Neural progenitor cell (in vitro differentiated cells): Measurements from ENCODE around the gene PPIL1. TPM values are rescaled to one million over a fixed set of nuclear protein-coding genes. Genes with fewer than 3 reads are reported as not detected.

Experiments used
- DNase-seq: peaks from one replicate; pipeline ENCODE4 v3.0.0-alpha.2; 2016; ENCODE audit warnings: low spot score
- H2AFZ ChIP-seq: fragments of 200-600 bp; sonication (generic); replicated peaks from 2 replicates; pipeline ENCODE4 v1.6.1; 2016; ENCODE audit warnings: antibody characterized with exemption
- H3F3A ChIP-seq: fragments of 200-600 bp; sonication (generic); 2 replicates; pipeline ENCODE4 v1.6.1; 2016; ENCODE audit warnings: antibody characterized with exemption, low read depth
- H3K27ac ChIP-seq: fragments of 200-600 bp; sonication (generic); 2 replicates; pipeline ENCODE4 v1.5.1; 2016; ENCODE audit warnings: mild to moderate bottlenecking
- H3K27me3 ChIP-seq: fragments of 200-600 bp; sonication (generic); 2 replicates; pipeline ENCODE4 v1.6.1; 2016; ENCODE audit warnings: mild to moderate bottlenecking, moderate library complexity
- H3K36me3 ChIP-seq: fragments of 200-600 bp; sonication (generic); 2 replicates; pipeline ENCODE4 v1.5.1; 2016
- H3K4me1 ChIP-seq: fragments of 200-600 bp; sonication (generic); 2 replicates; pipeline ENCODE4 v1.6.1; 2016; ENCODE audit warnings: mixed run types
- H3K4me2 ChIP-seq: fragments of 200-600 bp; sonication (generic); 2 replicates; pipeline ENCODE4 v1.6.1; 2016
- H3K4me3 ChIP-seq: fragments of 200-600 bp; sonication (generic); 2 replicates; pipeline ENCODE4 v1.5.1; 2016
- H3K79me2 ChIP-seq: fragments of 200-600 bp; sonication (generic); 2 replicates; pipeline ENCODE4 v1.6.1; 2016; ENCODE audit warnings: low read depth
- H3K9ac ChIP-seq: fragments of 200-600 bp; sonication (generic); 2 replicates; pipeline ENCODE4 v1.6.1; 2016
- H3K9me3 ChIP-seq: fragments of 200-600 bp; sonication (generic); 2 replicates; pipeline ENCODE4 v1.5.1; 2016; ENCODE audit warnings: low read depth
- H4K20me1 ChIP-seq: fragments of 200-600 bp; sonication (generic); 2 replicates; pipeline ENCODE4 v1.6.1; 2016; ENCODE audit warnings: low read depth
- H3K27ac Mint-ChIP-seq: 3 replicates; pipeline ENCODE4 v1.8.0; 2021; ENCODE audit warnings: mixed read lengths
- H3K27me3 Mint-ChIP-seq: 2 replicates; pipeline ENCODE4 v1.8.0; 2022; ENCODE audit warnings: low read depth, mild to moderate bottlenecking, inconsistent platforms, moderate library complexity, mixed read lengths; ENCODE audit not compliant: insufficient read depth
- H3K36me3 Mint-ChIP-seq: 3 replicates; pipeline ENCODE4 v1.8.0; 2021; ENCODE audit warnings: mixed read lengths
- H3K4me1 Mint-ChIP-seq: 3 replicates; pipeline ENCODE4 v1.8.0; 2021; ENCODE audit warnings: mixed read lengths
- H3K4me3 Mint-ChIP-seq: 3 replicates; pipeline ENCODE4 v1.8.0; 2021; ENCODE audit warnings: mild to moderate bottlenecking, moderate library complexity, mixed read lengths
- H3K9me3 Mint-ChIP-seq: 3 replicates; pipeline ENCODE4 v1.8.0; 2020; ENCODE audit warnings: mixed read lengths
- CTCF ChIP-seq: fragments of 200-600 bp; sonication (generic); IDR thresholded peaks from 2 replicates; pipeline ENCODE4 v1.5.1; 2017; ENCODE audit warnings: antibody characterized with exemption, mild to moderate bottlenecking
- EZH2 ChIP-seq: fragments of 200-600 bp; sonication (generic); IDR thresholded peaks from 2 replicates; pipeline ENCODE4 v1.6.1; 2017; ENCODE audit warnings: antibody characterized with exemption, mild to moderate bottlenecking, moderate library complexity
- EZH2phosphoT487 ChIP-seq: fragments of 200-600 bp; sonication (generic); IDR thresholded peaks from 2 replicates; pipeline ENCODE4 v1.6.1; 2017; ENCODE audit warnings: antibody characterized with exemption
- total RNA-seq: library from RNA; depleted of rRNA; stranded (reverse); fragments of >200 nt; gene quantifications from 2 replicates; pipeline ENCODE4 v1.2.3, GENCODE V29; 2015; ENCODE audit warnings: low replicate concordance

The PPIL1 gene
- total RNA-seq, 1 donor from 2014 or later = 93.1 TPM

- peak; percentile 91 for DNase-seq
- TF ChIP-seq CTCF = no peak
- no peak for TF ChIP-seq EZH2
- TF ChIP-seq EZH2phosphoT487 = no peak
- Mint-ChIP-seq H3K4me1 (peaks cover 41% of the 10 kb centered on the region), H3K27ac (peak overlapping the region; percentile 58), H3K4me3 (peak overlapping the region; percentile 81), H3K9me3 (no peaks in the 10 kb centered on the region), H3K27me3 (peaks cover 15% of the 10 kb centered on the region), H3K36me3 (peaks cover 2% of the 10 kb centered on the region)
- H3K4me1 ChIP-seq = peaks cover 11% of the 10 kb centered on the region
- no peak overlapping the region for H3K27ac ChIP-seq
- H3K27me3 ChIP-seq = peaks cover 12% of the 10 kb centered on the region
- H3K4me2 ChIP-seq = peak overlapping the region; percentile 87
- H3K9me3 ChIP-seq = no peaks in the 10 kb centered on the region
- peak overlapping the region; percentile 50 for H3K4me3 ChIP-seq
- peaks cover 14% of the 10 kb centered on the region for H4K20me1 ChIP-seq
- H3K9ac ChIP-seq = no peak overlapping the region
- H2AFZ ChIP-seq = peak overlapping the region; percentile 23
- no peaks in the 10 kb centered on the region for H3K79me2 ChIP-seq
- H3F3A ChIP-seq = peaks cover 27% of the 10 kb centered on the region
- no peaks in the 10 kb centered on the region for H3K36me3 ChIP-seq
Measured at GRCh38 chr6:36848658-36849441, 25.8 kb downstream of the PPIL1 start.

- Histone ChIP-seq H3K4me3 (no peak overlapping the region), H3K4me2 (peak overlapping the region; percentile 87), H3K27me3 (peaks cover 13% of the 10 kb centered on the region), H3K4me1 (peaks cover 11% of the 10 kb centered on the region), H3K36me3 (no peaks in the 10 kb centered on the region), H3F3A (peaks cover 27% of the 10 kb centered on the region), H3K9me3 (no peaks in the 10 kb centered on the region), H2AFZ (no peak overlapping the region), H3K79me2 (no peaks in the 10 kb centered on the region), H3K27ac (no peak overlapping the region), H3K9ac (no peak overlapping the region), H4K20me1 (peaks cover 14% of the 10 kb centered on the region)
- Mint-ChIP-seq H3K4me1 (peaks cover 41% of the 10 kb centered on the region), H3K4me3 (no peak overlapping the region), H3K27me3 (peaks cover 19% of the 10 kb centered on the region), H3K9me3 (no peaks in the 10 kb centered on the region), H3K36me3 (peaks cover under 1% of the 10 kb centered on the region), H3K27ac (peak overlapping the region; percentile 58)
- TF ChIP-seq CTCF = no peak
- no peak for TF ChIP-seq EZH2
- TF ChIP-seq EZH2phosphoT487 = no peak
- no peak for DNase-seq
Measured at GRCh38 chr6:36847991-36848390, 26.6 kb downstream of the PPIL1 start.

GRCh38 chr6:36847152-36847551, 27.5 kb downstream of the PPIL1 start:
- no peaks in the 10 kb centered on the region for H3K9me3 ChIP-seq
- H3K4me1 ChIP-seq = peaks cover 11% of the 10 kb centered on the region
- H3K9ac ChIP-seq = no peak overlapping the region
- H3K4me2 ChIP-seq = no peak overlapping the region
- H3K27ac ChIP-seq = no peak overlapping the region
- no peak overlapping the region for H3K27ac Mint-ChIP-seq
- H3K36me3 ChIP-seq = no peaks in the 10 kb centered on the region
- H3F3A ChIP-seq = peaks cover 26% of the 10 kb centered on the region
- peaks cover 22% of the 10 kb centered on the region for H3K27me3 ChIP-seq
- no peaks in the 10 kb centered on the region for H3K36me3 Mint-ChIP-seq
- peaks cover 14% of the 10 kb centered on the region for H4K20me1 ChIP-seq
- TF ChIP-seq CTCF = no peak
- peaks cover 19% of the 10 kb centered on the region for H3K27me3 Mint-ChIP-seq
- no peak overlapping the region for H3K4me3 Mint-ChIP-seq
- no peak overlapping the region for H3K4me3 ChIP-seq
- H3K9me3 Mint-ChIP-seq = no peaks in the 10 kb centered on the region
- no peak overlapping the region for H2AFZ ChIP-seq
- no peak for DNase-seq
- H3K79me2 ChIP-seq = no peaks in the 10 kb centered on the region
- H3K4me1 Mint-ChIP-seq = peaks cover 41% of the 10 kb centered on the region
